Glutamatergic neuron (in vitro differentiated cells): ENCODE results near the gene KRTAP10-7. TPM values are rescaled to one million over a fixed set of nuclear protein-coding genes. Genes with fewer than 3 reads are reported as not detected.
"Not testable (repeated sequence)": the region's sequence is repeated elsewhere in the genome, so short reads cannot be mapped to it uniquely, and the experiment has no call there.

Experiments used
- DNase-seq: peaks from one replicate; pipeline ENCODE4 v3.0.0; 2022
- H3K27ac Mint-ChIP-seq: one replicate; pipeline ENCODE4 v1.8.0; 2020; ENCODE audit warnings: mild to moderate bottlenecking, mixed read lengths, inconsistent platforms; ENCODE audit not compliant: unreplicated experiment
- H3K27me3 Mint-ChIP-seq: one replicate; pipeline ENCODE4 v1.8.0; 2020; ENCODE audit warnings: mild to moderate bottlenecking, moderate library complexity, mixed read lengths, inconsistent platforms; ENCODE audit not compliant: unreplicated experiment
- H3K36me3 Mint-ChIP-seq: one replicate; pipeline ENCODE4 v1.8.0; 2020; ENCODE audit warnings: mild to moderate bottlenecking, mixed read lengths, inconsistent platforms; ENCODE audit not compliant: unreplicated experiment
- H3K4me1 Mint-ChIP-seq: one replicate; pipeline ENCODE4 v1.8.0; 2020; ENCODE audit warnings: mild to moderate bottlenecking, low read depth, mixed read lengths, inconsistent platforms; ENCODE audit not compliant: unreplicated experiment
- H3K4me3 Mint-ChIP-seq: one replicate; pipeline ENCODE4 v1.8.0; 2020; ENCODE audit warnings: mild to moderate bottlenecking, mixed read lengths, inconsistent platforms; ENCODE audit not compliant: unreplicated experiment
- H3K9me3 Mint-ChIP-seq: one replicate; pipeline ENCODE4 v1.8.0; 2020; ENCODE audit warnings: mild to moderate bottlenecking, moderate library complexity, mixed read lengths, inconsistent platforms; ENCODE audit not compliant: unreplicated experiment
- CTCF ChIP-seq: fragments of 200-600 bp; sonication (generic); IDR thresholded peaks from one replicate; pipeline ENCODE4 v1.5.0; 2021; ENCODE audit not compliant: partially characterized antibody, unreplicated experiment
- total RNA-seq: library from RNA; stranded (reverse); fragmentation: NEBNext Ultra II Directional; extraction: Animal tissue kit (Norgen Biotek cat#: 25700); gene quantifications from one replicate; pipeline ENCODE4 v1.2.1, GENCODE V29; 2021; ENCODE audit not compliant: unreplicated experiment

KRTAP10-7 gene
- total RNA-seq, 1 donor from 2014 or later, result not detected

DNA sequence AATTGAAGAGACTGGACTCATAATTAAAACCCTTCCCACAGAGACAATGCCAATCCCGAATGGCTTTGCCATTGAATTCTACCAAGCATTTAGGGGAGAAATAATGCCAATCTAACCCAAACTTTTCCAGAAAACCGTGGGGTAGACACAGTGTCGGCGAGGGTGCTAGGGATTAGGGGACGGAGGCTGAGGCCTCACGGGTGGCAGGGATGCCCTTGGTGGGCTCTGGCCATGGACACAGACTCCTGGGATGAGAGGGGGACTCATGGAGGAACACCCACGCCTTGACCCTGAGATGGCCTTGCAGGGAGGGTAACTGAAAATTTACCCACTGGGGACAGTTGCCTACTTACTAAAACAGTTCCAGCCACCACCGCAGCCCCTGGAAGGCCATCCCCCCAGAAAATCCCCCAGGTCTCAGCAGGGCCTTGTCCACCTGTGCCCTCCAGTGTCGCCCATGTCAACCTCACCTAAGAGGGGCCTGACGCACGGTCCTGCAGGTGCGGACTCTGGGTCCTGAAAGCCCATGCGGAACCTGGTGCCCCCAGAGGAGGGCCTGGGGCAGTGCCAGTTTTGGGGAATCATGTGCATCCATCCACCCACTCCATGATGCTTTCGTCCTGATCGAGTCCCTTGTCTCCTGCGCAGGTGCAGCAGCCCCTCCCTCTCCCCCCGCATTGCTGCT is 21.9 kb upstream of the KRTAP10-7 start:
- H3K36me3 Mint-ChIP-seq, result peaks cover 42% of the 10 kb centered on the region
- H3K27ac Mint-ChIP-seq, result no peak overlapping the region
- TF ChIP-seq CTCF, result no peak
- H3K9me3 Mint-ChIP-seq, result peaks cover 22% of the 10 kb centered on the region
- no peak for DNase-seq
- H3K4me3 Mint-ChIP-seq, result no peak overlapping the region
- peaks cover 3% of the 10 kb centered on the region for H3K27me3 Mint-ChIP-seq
- H3K4me1 Mint-ChIP-seq, result no peaks in the 10 kb centered on the region

DNA sequence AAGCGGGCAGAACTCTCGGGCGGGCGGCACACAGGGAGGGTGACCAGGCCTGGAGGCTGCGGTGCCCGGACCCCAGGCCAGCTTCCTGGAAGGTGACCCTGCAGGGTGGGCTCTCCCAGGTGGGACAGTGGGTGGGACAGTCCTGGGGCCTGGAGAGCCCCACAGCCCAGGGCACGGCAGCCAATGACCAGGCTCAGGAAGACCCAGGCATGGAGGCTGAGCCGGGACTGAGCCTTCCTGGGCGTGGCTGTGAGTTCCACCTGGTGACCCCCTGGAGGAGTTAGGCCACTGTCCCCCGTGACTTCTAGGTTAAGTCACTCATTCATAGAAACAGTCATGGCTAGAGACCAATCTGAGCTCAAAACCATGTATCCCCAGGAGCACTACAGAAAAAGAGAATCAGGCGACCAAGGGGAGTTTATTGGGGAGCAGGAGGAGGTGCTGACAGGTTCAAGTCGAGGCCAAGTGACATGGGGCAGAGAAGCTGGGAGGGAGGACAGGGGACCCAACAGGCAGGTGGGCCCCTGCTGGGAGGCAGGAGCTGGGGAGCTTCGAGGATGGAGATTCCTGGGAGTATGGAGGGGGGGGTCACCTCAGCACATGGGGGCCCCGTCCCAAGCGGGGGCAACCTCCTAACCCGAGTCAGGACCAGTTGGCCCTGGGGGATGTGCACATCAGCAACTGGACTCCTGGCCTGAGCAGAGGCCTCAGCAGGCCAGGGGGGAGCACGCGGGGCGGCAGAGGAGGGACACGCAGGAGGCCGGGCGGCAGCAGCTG is 21.2 kb upstream of the KRTAP10-7 start:
- H3K4me3 Mint-ChIP-seq, result no peak overlapping the region
- peaks cover 3% of the 10 kb centered on the region for H3K27me3 Mint-ChIP-seq
- H3K4me1 Mint-ChIP-seq, result no peaks in the 10 kb centered on the region
- TF ChIP-seq CTCF, result no peak
- peaks cover 22% of the 10 kb centered on the region for H3K9me3 Mint-ChIP-seq
- no peak for DNase-seq
- no peak overlapping the region for H3K27ac Mint-ChIP-seq
- H3K36me3 Mint-ChIP-seq, result peaks cover 42% of the 10 kb centered on the region

GRCh38 chr21:44579833-44580144 is 20.6 kb upstream of the KRTAP10-7 start:
- peaks cover 19% of the 10 kb centered on the region for H3K9me3 Mint-ChIP-seq
- DNase-seq, result no peak
- no peak overlapping the region for H3K4me3 Mint-ChIP-seq
- peaks cover 42% of the 10 kb centered on the region for H3K36me3 Mint-ChIP-seq
- no peak for TF ChIP-seq CTCF
- peaks cover 1% of the 10 kb centered on the region for H3K27me3 Mint-ChIP-seq
- peak overlapping the region; percentile 50 for H3K27ac Mint-ChIP-seq
- no peaks in the 10 kb centered on the region for H3K4me1 Mint-ChIP-seq

DNA sequence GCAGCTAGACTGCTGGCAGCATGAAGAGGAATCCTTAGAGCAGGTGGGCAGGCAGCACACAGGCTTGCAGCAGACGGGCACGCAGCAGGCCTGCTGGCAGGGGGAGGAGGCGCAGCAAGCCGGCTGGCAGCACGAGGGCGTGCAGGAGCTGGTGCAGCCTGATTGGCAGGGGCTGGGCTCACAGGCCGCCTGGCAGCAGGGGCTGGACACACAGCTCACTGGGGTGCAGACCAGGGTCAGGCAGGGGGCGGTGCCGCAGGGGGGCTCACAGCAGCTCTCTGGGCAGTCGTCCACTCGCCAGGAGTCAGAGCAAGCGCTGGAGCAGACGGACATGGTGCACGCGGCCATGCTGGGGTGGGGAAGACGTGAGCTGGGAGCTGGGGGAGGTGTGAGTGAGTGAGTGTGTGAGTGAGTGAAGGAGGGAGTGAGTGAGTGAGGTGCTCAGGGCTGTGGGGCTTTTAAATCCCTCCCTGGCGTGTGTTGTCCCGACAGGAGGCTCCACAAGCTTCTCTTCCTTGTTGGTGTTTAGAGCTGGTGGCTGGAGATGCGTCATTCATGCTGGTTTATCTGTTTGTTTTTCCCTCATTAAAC is 20.1 kb upstream of the KRTAP10-7 start, which contains the start of gene KRTAP10-5:
KRTAP10-5 (minus strand) TSS at position 374 of the 591 bp plus-strand sequence; CDS start at position 348, 26 bp downstream.
- not testable (repeated sequence) for H3K4me1 Mint-ChIP-seq, H3K4me3 Mint-ChIP-seq, DNase-seq, H3K27me3 Mint-ChIP-seq
- Mint-ChIP-seq H3K27ac (peak within 1 kb of the TSS; percentile 50), H3K9me3 (peaks cover 20% of the 10 kb centered on the region), H3K36me3 (peaks cover 41% of the 10 kb centered on the region)

- H3K4me3 Mint-ChIP-seq, result no peak overlapping the region
- no peak for DNase-seq
- TF ChIP-seq CTCF, result no peak
- no peak overlapping the region for H3K27ac Mint-ChIP-seq
- H3K4me1 Mint-ChIP-seq, result no peaks in the 10 kb centered on the region
- H3K9me3 Mint-ChIP-seq, result peaks cover 13% of the 10 kb centered on the region
- no peaks in the 10 kb centered on the region for H3K27me3 Mint-ChIP-seq
- H3K36me3 Mint-ChIP-seq, result peaks cover 33% of the 10 kb centered on the region
Observed at GRCh38 chr21:44581158-44581557, 19.2 kb upstream of the KRTAP10-7 start.
